ENCODE measurements around the gene RFESD.

The RFESD gene

GRCh38 chr5:95707055-95707454 lies 60.5 kb downstream of the RFESD start:
- Histone ChIP-seq H3K79me2 (ENCODE audit: low read length) (no peaks in the 10 kb centered on the region), H3K4me1 (ENCODE audit: low read length) (no peaks in the 10 kb centered on the region), H3K4me3 (ENCODE audit: low read length) (no peak overlapping the region), H3K27me3 (ENCODE audit: low read depth, low read length) (no peaks in the 10 kb centered on the region), H3K9me3 (ENCODE audit: insufficient read depth, low read length) (no peaks in the 10 kb centered on the region), H3K36me3 (replicated peaks; ENCODE audit: low read depth, low read length) (no peaks in the 10 kb centered on the region), H3K27ac (ENCODE audit: low read length) (no peak overlapping the region), H4K20me1 (ENCODE audit: insufficient read depth, low read length) (no peaks in the 10 kb centered on the region), H3K9ac (ENCODE audit: low read length) (no peak overlapping the region), H2AFZ (ENCODE audit: low read depth, low read length) (no peak overlapping the region), H3K4me2 (ENCODE audit: low read length) (no peak overlapping the region)
- TF ChIP-seq CTCF (IDR thresholded peaks at IDR 0.05; ENCODE audit: low read depth, low read length) (no peak), EZH2phosphoT487 (IDR thresholded peaks at IDR 0.05; ENCODE audit: low read depth) (no peak)
